HG03432 (cell line): ENCODE results near the gene ESYT3.
"Not testable (repeated sequence)": the region's sequence is repeated elsewhere in the genome, so short reads cannot be mapped to it uniquely, and the experiment has no call there.

Experiments used
- ATAC-seq: cut with Tn5 transposase; IDR thresholded peaks from one replicate; pipeline ENCODE4 v1.9.1; 2021; ENCODE audit warnings: mild to moderate bottlenecking, moderate library complexity; ENCODE audit not compliant: unreplicated experiment

ESYT3 gene

DNA sequence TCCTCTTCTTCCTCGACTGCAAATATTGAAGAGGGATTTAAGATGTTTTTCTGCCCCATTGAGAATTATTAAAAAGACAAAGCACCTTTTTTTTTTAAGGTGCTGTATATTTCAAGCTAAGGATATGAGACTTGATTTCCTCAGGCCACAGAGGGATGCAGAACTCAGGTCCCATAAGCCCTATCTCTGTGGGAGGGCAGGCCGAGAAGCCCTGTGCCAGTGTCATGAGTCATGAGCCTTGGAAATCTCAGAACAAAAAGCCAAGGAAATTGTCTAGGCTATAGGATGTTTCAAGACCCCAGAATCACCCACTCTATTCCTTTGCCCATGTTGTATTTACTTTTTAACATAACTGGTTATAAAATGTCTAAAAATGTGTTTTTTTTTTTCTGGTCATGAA lies 7.3 kb downstream of the ESYT3 start:
- no peak for ATAC-seq

DNA sequence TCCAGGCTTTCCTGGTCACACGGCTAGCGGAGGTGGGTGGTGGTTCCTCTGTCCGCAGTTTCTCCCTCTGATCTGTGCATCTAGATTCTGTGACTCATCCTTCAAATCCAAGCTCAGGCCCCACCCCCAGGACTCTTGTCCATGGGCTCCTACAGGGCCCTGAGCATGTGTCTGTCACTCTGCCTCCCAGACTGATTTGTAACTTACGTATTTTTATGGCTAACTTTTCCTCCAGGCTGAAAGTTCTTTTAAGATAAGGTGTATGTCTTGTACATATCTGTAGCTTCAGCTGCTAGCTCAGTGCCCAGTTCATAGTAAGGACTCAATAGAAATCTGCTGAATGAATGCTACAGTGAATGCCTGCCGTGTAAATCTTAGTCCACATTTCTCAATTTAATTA lies 8.0 kb downstream of the ESYT3 start:
- ATAC-seq: no peak

GRCh38 chr3:138443091-138443490 lies 8.7 kb downstream of the ESYT3 start:
- no peak for ATAC-seq

DNA sequence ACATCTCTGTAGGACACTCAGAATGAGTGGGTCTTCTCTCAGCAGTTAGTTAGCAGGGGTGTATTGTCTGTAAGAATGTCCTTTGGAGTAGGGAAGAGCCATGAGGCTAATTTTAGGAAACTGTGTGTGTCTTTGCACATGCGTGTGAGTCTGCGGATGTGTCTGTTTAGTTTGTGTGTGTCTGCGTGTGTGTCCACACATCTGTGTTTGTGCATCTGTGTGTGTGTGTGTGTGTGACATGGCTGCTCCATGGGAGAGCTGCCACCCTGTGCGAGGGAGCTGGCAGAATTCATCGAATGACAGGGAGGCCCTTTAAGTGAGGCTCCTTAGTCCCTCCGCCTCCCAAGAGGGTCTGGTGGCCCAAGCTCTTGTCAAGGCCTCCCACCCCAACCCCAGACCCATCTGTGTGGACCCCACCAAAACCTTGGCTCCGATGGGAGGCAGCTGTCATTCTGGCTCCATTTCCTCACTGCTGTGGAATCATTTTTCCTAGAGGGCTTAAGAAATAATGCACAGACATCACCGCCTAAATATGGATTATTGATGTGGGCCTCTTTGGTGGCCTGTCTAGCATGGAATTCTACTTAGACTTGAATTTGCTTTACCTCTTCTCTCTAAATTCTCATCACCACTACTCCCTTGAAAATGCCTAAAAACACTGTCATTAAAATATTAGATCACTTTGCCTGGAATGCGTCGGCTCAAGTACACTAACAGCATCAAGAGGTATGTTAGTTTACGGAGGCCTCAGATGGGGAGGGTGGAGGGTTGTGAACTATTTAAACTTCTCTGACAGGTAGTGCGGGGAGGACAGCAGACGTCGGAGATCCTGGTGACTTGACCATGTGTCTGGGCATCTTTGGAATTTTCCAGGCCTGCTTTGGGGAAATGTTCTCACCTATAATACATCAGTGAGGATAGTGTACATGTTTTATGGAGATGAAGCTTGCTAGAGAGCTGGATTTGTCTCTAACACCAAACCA lies 9.4 kb downstream of the ESYT3 start:
- no peak for ATAC-seq

- ATAC-seq: no peak
Measured at GRCh38 chr3:138445236-138445635, 10.8 kb downstream of the ESYT3 start.

DNA sequence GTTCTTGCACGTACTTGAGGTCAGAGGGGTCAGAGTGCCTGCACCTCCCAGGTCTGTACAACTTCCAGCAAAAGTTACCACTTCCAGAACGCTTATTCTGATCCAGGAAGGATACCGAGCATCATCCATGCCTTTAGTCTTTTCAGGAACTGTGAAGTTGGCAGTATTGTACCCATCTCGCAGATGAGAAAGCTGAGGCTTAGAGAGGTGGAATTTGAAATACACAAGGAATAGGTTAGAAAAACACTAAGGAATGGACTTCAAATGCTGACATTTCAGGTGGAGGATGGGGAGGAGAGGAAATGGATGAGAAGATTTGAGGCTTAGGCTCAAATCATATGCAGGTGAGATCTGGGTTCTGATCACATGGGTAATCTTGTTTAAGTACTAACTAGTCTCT lies 11.2 kb downstream of the ESYT3 start:
- no peak for ATAC-seq

- no peak for ATAC-seq
Measured at GRCh38 chr3:138448631-138449030, 14.2 kb downstream of the ESYT3 start.

DNA sequence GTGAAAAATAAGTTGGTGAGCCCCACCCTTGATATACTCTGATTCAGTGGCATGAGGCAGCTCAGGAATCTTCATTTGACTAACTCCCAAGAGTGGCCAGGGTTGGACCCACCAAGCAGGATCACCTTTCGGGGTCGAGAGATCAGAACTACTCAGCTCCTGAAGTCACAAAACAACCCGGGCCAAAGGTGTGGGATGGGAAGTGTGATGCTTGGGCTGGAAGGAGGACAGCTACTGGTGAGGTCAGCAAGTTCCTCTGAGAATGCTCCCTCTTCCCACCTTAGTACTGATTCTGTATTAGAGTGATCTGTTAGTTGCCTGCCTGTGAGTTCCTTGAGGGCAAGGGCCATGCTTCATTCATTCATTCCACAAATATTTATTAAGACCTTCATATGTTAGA lies 15.1 kb downstream of the ESYT3 start:
- ATAC-seq: no peak

- no peak for ATAC-seq
Measured at GRCh38 chr3:138450181-138450580, 15.8 kb downstream of the ESYT3 start.

DNA sequence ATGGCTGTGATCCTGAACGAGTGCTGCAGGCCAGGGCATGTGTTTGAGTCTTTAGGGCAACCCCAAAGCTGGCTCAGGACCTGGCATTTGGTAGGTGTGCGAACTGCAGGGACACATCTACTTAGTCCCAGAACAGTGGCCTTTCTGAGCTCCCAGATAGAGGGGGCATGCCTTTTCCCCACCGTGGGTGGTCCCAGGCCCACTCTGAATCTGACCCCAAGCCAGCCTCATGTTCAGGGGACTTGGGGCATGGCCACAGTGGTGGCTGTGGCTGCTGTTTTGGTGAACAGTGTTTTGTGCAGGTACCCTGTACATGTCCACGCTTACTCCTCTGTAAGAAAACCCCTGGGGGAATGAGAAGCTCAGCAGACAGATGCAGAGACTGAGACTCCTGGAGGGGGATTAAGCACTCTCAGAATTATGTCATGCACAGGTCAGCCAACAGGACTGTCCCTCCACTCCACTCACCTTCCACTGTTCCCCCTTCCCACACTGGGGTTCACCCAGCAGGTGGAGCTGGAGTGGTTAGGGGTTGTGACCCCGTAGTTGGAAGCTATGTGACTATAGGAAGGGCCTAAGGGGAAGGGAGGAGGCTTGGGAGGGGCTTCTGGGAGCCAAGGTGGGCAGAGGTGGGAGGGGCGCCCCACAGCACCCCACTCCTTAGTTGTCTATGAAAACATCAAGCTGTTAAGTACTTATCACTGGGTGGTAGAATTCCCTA lies 16.4 kb downstream of the ESYT3 start:
- no peak for ATAC-seq

DNA sequence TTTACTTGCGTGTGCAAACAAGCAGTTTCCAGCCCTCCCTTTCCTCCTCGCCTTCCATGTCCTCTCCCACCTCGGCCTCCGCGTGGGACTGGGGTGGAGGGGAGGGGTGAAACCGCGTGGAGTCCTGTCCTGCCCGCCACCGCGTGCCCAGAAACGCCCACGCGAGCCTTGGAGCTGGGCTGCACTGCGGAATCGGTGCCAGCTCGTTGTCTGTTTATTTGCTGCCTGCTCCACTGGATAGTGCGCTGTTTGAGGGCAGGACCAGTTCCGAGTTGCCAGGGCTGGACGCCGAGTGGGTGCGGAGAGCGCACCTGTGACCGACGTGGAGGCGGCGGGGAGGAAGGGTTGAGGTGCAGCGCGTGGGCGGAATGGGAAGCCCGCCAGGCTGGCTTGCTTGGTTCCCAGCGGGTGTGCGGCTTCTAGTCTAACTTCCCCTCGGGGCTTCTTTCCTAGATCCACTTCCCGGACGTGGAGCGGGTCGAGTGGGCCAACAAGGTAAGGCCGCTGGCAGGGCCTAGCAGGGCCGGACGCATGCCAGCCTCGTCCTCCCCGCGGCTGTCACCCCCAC lies 17.3 kb downstream of the ESYT3 start:
- ATAC-seq: no peak

GRCh38 chr3:138452436-138452835 lies 18.0 kb downstream of the ESYT3 start:
- ATAC-seq: no peak

GRCh38 chr3:138453940-138454339 lies 19.5 kb downstream of the ESYT3 start:
- ATAC-seq: not testable (repeated sequence)

GRCh38 chr3:138455801-138456716 lies 21.6 kb downstream of the ESYT3 start:
- no peak for ATAC-seq

DNA sequence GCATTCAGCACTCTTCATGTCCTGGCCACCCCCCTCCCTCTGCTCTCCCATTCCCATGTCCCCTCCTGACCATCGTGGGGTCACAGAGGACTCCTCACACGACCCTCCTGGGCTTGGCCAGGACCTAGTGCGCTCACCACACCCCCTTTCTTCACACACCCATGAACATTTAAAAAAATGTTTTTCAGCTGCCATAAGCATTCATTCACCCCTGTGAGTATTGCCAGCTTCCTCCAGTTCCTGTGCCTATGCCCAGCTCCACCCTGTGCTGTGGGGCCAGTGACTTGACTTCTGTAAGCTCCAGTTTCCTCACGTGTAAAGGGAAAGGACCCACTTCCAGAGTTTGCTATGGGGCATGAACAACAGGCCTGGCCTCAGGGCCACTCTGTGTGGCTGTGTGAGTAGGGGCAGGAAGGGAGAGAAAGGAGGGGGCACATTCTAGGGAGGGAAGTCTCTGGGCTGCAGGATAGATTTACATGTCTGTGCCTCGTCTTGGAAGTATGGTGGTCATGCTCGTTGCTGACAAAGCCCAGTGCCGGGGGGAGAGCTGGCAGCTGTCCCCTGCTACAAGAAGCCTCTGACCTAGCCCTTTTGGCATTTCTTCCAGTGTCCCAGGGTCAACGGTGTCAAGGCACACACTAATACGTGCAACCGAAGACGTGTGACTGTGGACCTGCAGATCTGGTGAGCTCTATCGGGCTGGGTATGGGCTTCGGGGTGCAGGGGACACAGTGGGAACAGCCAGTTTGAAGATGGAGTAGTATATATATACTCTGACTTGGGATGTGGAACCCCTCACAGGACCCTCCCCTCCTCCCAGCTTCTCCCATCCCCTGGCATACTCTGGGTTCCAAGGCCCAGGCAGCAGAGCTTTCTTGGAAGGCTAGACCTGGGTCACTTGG lies 22.8 kb downstream of the ESYT3 start:
- no peak for ATAC-seq

DNA sequence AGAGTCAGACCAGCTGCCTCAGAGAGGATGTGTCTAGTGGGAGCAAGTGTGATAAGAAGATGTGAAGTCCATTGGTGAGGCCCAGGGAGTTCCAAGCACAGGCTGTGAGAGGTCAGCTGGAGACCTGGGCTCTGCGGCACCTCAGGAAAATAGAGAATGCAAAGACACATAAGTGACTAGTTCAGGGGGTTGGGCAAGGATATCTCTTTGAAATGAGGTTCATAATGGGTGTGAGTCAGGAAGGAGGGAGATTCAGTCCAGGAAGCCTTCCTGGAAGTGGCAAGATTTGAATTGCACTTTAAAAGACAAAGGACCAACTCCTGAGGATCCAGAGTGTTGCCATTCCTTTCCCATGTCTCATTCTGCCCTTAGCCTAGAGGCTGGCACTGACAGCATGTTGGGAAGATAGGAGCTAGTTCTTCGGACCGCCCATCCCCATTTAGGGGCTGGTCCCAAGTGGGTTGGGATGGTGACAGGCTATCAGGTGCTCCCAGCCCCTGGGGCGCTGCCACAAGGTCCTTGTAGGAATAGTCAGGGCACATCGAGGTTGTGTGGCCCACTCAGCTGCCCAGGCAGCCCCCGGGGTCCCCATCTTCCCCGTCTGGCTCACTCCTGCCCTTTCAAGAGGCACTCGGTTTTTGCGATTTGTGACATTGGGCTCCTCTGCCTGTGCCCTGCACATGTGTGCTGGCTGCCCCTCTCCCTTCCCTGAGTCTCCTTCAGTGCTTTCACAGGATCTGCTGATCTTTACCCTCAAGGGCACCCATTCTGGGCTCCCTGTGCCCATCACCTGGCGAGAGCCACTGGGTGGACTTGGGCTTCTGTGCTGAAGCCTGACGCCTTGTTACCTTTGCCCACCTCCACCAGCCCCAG lies 23.7 kb downstream of the ESYT3 start:
- no peak for ATAC-seq

GRCh38 chr3:138458774-138459499 lies 24.5 kb downstream of the ESYT3 start:
- no peak for ATAC-seq
